ENCODE measurements around the gene ASCC1. TPM values are rescaled to one million over a fixed set of nuclear protein-coding genes. Genes with fewer than 3 reads are reported as not detected.
"Not testable (repeated sequence)": the region's sequence is repeated elsewhere in the genome, so short reads cannot be mapped to it uniquely, and the experiment has no call there.

The ASCC1 gene
- total and polyA plus RNA-seq, 2 of the 13 experiments (the other 11 are each of a cell fraction or from before 2014, with no cell fraction given) = 21.6 to 30.1 TPM

DNA sequence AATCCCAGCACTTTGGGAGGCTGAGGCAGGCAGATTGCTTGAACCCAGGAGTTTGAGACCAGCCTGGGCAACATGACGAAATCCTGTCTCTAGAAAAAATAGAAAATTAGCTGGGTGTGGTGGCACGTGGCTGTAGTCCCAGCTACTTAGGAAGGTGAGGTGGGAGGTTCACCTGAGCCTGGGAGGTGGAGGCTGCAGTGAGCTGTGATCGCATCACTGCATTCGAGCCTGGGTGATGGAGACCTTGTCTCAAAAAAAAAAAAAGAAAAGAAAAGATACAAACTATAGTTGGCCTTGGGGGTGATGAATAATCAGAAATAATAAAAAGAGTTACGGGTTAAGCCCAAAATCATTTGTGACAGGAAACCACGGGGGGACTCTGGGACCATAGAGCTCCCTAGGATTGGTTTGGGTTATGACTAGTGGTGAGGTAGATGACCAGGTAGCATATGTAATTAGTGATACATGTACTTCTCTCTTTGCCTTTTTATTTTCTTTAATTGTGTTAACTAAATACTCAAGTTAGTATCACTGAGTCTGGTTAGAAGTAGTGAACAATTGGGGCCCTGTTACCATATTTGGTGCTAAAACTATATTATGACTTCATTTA, 10.4 kb upstream of the ASCC1 start (continued):
- no peak for TF ChIP-seq ZNF292 (CRISPR knock-in tag; IDR thresholded peaks at IDR 0.05; ENCODE audit: borderline replicate concordance, low read depth)
- TF ChIP-seq, protein P1, sequence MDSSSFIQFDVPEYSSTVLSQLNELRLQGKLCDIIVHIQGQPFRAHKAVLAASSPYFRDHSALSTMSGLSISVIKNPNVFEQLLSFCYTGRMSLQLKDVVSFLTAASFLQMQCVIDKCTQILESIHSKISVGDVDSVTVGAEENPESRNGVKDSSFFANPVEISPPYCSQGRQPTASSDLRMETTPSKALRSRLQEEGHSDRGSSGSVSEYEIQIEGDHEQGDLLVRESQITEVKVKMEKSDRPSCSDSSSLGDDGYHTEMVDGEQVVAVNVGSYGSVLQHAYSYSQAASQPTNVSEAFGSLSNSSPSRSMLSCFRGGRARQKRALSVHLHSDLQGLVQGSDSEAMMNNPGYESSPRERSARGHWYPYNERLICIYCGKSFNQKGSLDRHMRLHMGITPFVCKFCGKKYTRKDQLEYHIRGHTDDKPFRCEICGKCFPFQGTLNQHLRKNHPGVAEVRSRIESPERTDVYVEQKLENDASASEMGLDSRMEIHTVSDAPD (CRISPR knock-in tag; IDR thresholded peaks at IDR 0.05) = no peak
- TF ChIP-seq GATAD1 (CRISPR knock-in tag; IDR thresholded peaks at IDR 0.05) = no peak
- TF ChIP-seq SMARCE1 (IDR thresholded peaks at IDR 0.05; ENCODE audit: borderline replicate concordance) = no peak
- TF ChIP-seq, protein P2, sequence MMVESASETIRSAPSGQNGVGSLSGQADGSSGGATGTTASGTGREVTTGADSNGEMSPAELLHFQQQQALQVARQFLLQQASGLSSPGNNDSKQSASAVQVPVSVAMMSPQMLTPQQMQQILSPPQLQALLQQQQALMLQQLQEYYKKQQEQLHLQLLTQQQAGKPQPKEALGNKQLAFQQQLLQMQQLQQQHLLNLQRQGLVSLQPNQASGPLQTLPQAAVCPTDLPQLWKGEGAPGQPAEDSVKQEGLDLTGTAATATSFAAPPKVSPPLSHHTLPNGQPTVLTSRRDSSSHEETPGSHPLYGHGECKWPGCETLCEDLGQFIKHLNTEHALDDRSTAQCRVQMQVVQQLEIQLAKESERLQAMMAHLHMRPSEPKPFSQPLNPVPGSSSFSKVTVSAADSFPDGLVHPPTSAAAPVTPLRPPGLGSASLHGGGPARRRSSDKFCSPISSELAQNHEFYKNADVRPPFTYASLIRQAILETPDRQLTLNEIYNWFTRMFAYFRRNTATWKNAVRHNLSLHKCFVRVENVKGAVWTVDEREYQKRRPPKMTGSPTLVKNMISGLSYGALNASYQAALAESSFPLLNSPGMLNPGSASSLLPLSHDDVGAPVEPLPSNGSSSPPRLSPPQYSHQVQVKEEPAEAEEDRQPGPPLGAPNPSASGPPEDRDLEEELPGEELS (CRISPR knock-in tag; IDR thresholded peaks at IDR 0.05) = no peak
- no peak for TF ChIP-seq ZFP36L1 (CRISPR knock-in tag; IDR thresholded peaks at IDR 0.05)

DNA sequence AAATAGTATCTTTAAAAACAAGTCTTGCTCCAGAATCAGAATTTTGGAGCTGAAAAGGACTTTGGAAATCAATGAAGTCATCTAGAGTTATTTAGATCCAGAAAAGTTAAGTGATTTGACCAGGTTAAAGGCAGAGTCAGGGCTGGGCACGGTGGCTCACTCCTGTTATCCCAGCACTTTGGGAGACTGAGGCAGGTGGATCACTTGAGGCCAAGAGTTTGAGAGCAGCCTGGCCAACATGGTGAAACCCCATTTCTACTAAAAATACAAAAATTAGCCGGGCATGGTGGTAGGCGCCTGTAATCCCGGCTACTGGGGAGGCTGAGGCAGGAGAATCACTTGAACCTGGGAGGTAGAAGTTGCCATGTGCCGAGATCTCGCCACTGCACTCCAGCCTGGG, 8.1 kb upstream of the ASCC1 start:
- POLR2A ChIA-PET = interaction anchor here (3.8 kb wide), 1 partner anchor 97 kb away, joined by 17 read pairs; no protein-coding TSS in a partner anchor
- ATAC-seq; H2AFZ ChIP-seq (ENCODE audit: low read length); CTCF ChIA-PET (ENCODE audit: low intra/inter-chr PET ratio, low total read pairs); H3K4me2 ChIP-seq (ENCODE audit: low read depth, low read length); H3K9ac ChIP-seq (ENCODE audit: insufficient read depth, low read depth, low read length); BruUV-seq (replicated peaks); in situ Hi-C loops (cut with HindIII; ENCODE audit: extremely low pct_ligation_motif_present, low pct_unique_long_range_greater_than_20kb); H3K27me3 ChIP-seq (ENCODE audit: control insufficient read depth in 1 of 2, insufficient read depth in 2 of 2, low read length in 2 of 2); H3K4me3 ChIP-seq (replicated peaks in 1 of 3; ENCODE audit: insufficient read depth in 1 of 3, low read depth in 2 of 3, low read length in 3 of 3); FAIRE-seq; H3K9me3 ChIP-seq (ENCODE audit: low read length); DNase-seq (ENCODE audit: low spot score); H4K20me1 ChIP-seq (ENCODE audit: insufficient read depth, low read length); H3K27ac ChIP-seq (ENCODE audit: extremely low read length, insufficient read depth, low read length): not testable (repeated sequence)
- WGBS (ENCODE audit: low lambda C conversion rate) = 99% methylated on average over 6 of the region's 6 CpGs
- intact Hi-C loops (cut with micrococcal nuclease; ENCODE audit: unreplicated experiment) = loop anchor here (5.0 to 10.0 kb wide), 3 partner anchors 99 to 177 kb away; no protein-coding TSS in a partner anchor
- Histone ChIP-seq H3K4me1 (ENCODE audit: insufficient read depth, low read length) (peaks cover 18% of the 10 kb centered on the region), H3K36me3 (replicated peaks in 1 of 2; ENCODE audit: control insufficient read depth in 1 of 2, insufficient read depth in 2 of 2, low read length in 2 of 2) (peaks cover 7 to 12% of the 10 kb centered on the region in 2 experiments; a peak in 4 of 5 replicates), H3K79me2 (ENCODE audit: insufficient read depth, low read length) (peaks cover 24% of the 10 kb centered on the region)

All from HepG2 (cell line).